HCT116 (cell line): ENCODE results near the gene MESD. TPM values are rescaled to one million over a fixed set of nuclear protein-coding genes. Genes with fewer than 3 reads are reported as not detected.

Source experiments
- ATAC-seq: fragments of 200-7000 bp; cut with Tn5 transposase; 2 replicates; pipeline ENCODE4 v1.9.1; 2020; ENCODE audit warnings: mild to moderate bottlenecking, moderate library complexity
- BruUV-seq: library from RNA; stranded (reverse); fragments of 400-500 nt; replicated peaks from 2 replicates; lab custom pipeline; 2021; lab: Mats Ljungman, UMichigan
- CTCF ChIA-PET: fragments of 300-600 bp; sonication (Branson Sonifier 250); formaldehyde crosslinking; loops from one replicate; lab custom pipeline; 2021; ENCODE audit warnings: antibody characterized with exemption; lab: Charles Lee
- POLR2A ChIA-PET: fragments of 300-600, 350-600 bp; sonication (Branson Sonifier 250); formaldehyde crosslinking; loops from one replicate; lab custom pipeline; 2021; ENCODE audit warnings: antibody characterized with exemption; lab: Charles Lee
- RAD21 ChIA-PET, 2 experiments: fragments of 300-600 bp; sonication (Branson Sonifier 250); formaldehyde crosslinking; loops; one replicate each; lab custom pipeline; 2023; ENCODE audit warnings: low total read pairs in 2 of 2; ENCODE audit not compliant: uncharacterized antibody in 2 of 2, unreplicated experiment in 2 of 2, low non-redundant PET in 1 of 2; lab: Charles Lee
- DNase-seq: peaks from one replicate; pipeline ENCODE4 v3.0.0-alpha.2; 2010; ENCODE audit warnings: low read depth, low spot score
- H2AFZ ChIP-seq: fragments of 200-600 bp; shearing (Covaris generic), sonication (generic); 2 replicates; pipeline ENCODE4 v1.6.1; 2017; ENCODE audit warnings: low read depth, mixed run types, mixed read lengths, antibody characterized with exemption, low read length; ENCODE audit not compliant: poor library complexity, severe bottlenecking
- H3K27ac ChIP-seq: 2 replicates; pipeline ENCODE4 v1.5.1; 2012; ENCODE audit warnings: low read depth, low read length
- H3K27me3 ChIP-seq: fragments of 200-600 bp; sonication (generic); 2 replicates; pipeline ENCODE4 v1.6.1; 2016; ENCODE audit warnings: mixed run types, low read length, mixed read lengths; ENCODE audit not compliant: insufficient read depth
- H3K36me3 ChIP-seq, 2 experiments: fragments of 200-500 bp in 1 of 2; fragments of 200-600 bp in 1 of 2; sonication (Bioruptor generic) in 1 of 2; sonication (generic) in 1 of 2; 2 replicates each; pipeline versions ENCODE4 v1.5.1 to v1.6.1; 2014 to 2016; ENCODE audit warnings: low read length in 2 of 2, inconsistent platforms in 1 of 2, mixed read lengths in 1 of 2, mixed run types in 1 of 2; ENCODE audit not compliant: insufficient read depth in 2 of 2, control insufficient read depth in 1 of 2
- H3K4me1 ChIP-seq, 2 experiments: fragments of 200-600 bp in 1 of 2; sonication (generic) in 1 of 2; 2 replicates each; pipeline versions ENCODE4 v1.5.1 to v1.6.1; 2012 to 2017; ENCODE audit warnings: low read length in 2 of 2, inconsistent platforms in 1 of 2, mild to moderate bottlenecking in 1 of 2, mixed read lengths in 1 of 2, mixed run types in 1 of 2, moderate library complexity in 1 of 2; ENCODE audit not compliant: insufficient read depth in 2 of 2, control insufficient read depth in 1 of 2
- H3K4me2 ChIP-seq: fragments of 200-600 bp; sonication (generic); 2 replicates; pipeline ENCODE4 v1.6.1; 2017; ENCODE audit warnings: mixed run types, low read length, mixed read lengths
- H3K4me3 ChIP-seq, 2 experiments: fragments of 200-600 bp in 1 of 2; sonication (generic) in 1 of 2; replicated peaks in 1 of 2; 2 replicates each; pipeline ENCODE4 v1.5.1; 2011 to 2016; ENCODE audit warnings: low read length in 2 of 2, control low read depth in 1 of 2, low read depth in 1 of 2, mild to moderate bottlenecking in 1 of 2, mixed read lengths in 1 of 2, mixed run types in 1 of 2
- H3K79me2 ChIP-seq: fragments of 200-600 bp; sonication (generic); 2 replicates; pipeline ENCODE4 v1.6.1; 2017; ENCODE audit warnings: mild to moderate bottlenecking, mixed run types, low read length, moderate library complexity, mixed read lengths; ENCODE audit not compliant: insufficient read depth
- H3K9ac ChIP-seq: fragments of 200-600 bp; sonication (generic); 2 replicates; pipeline ENCODE4 v1.6.1; 2016; ENCODE audit warnings: low read length, mixed read lengths
- H3K9me2 ChIP-seq: fragments of 200-600 bp; sonication (generic), shearing (Covaris generic); 2 replicates; pipeline ENCODE4 v1.6.1; 2017; ENCODE audit warnings: mixed run types, mild to moderate bottlenecking, moderate library complexity; ENCODE audit not compliant: insufficient read depth
- H3K9me3 ChIP-seq, 2 experiments: fragments of 200-500 bp in 1 of 2; fragments of 200-600 bp in 1 of 2; sonication (Bioruptor generic) in 1 of 2; sonication (generic) in 1 of 2; 2 replicates each; pipeline ENCODE4 v1.6.1; 2014 to 2017; ENCODE audit warnings: low read length in 2 of 2, mixed read lengths in 2 of 2, inconsistent platforms in 1 of 2, low read depth in 1 of 2, mild to moderate bottlenecking in 1 of 2, mixed run types in 1 of 2, moderate library complexity in 1 of 2; ENCODE audit not compliant: control insufficient read depth in 1 of 2, insufficient read depth in 1 of 2
- H4K20me1 ChIP-seq: fragments of 200-600 bp; sonication (generic), shearing (Covaris generic); 2 replicates; pipeline ENCODE4 v1.6.1; 2017; ENCODE audit warnings: mixed run types, mild to moderate bottlenecking, moderate library complexity; ENCODE audit not compliant: insufficient read depth
- CBX3 ChIP-seq: IDR thresholded peaks from 2 replicates; pipeline ENCODE4 v1.6.1; 2012; ENCODE audit warnings: low read depth
- ELF1 ChIP-seq: IDR thresholded peaks from 2 replicates; pipeline ENCODE4 v1.6.1; 2012; ENCODE audit warnings: low read depth, borderline replicate concordance
- POLR2A ChIP-seq: IDR thresholded peaks from 2 replicates; pipeline ENCODE4 v1.7.0; 2011; ENCODE audit warnings: borderline replicate concordance; ENCODE audit not compliant: insufficient read depth, insufficient read length; ENCODE audit errors: extremely low read depth
- POLR2AphosphoS5 ChIP-seq: IDR thresholded peaks from 2 replicates; pipeline ENCODE4 v1.6.1; 2011; ENCODE audit warnings: mild to moderate bottlenecking, low read depth, low read length, moderate library complexity
- REST ChIP-seq: IDR thresholded peaks from 2 replicates; pipeline ENCODE4 v1.6.1; 2012; ENCODE audit warnings: low read depth
- SIN3A ChIP-seq: IDR thresholded peaks from 2 replicates; pipeline ENCODE4 v1.6.1; 2012; ENCODE audit warnings: low read depth
- SP1 ChIP-seq: IDR thresholded peaks from 2 replicates; pipeline ENCODE4 v1.6.1; 2012; ENCODE audit warnings: low read depth
- SRF ChIP-seq: IDR thresholded peaks from 2 replicates; pipeline ENCODE4 v1.6.1; 2012; ENCODE audit warnings: low read depth
- TCF7L2 ChIP-seq: IDR thresholded peaks from 2 replicates; pipeline ENCODE4 v1.7.0; 2011; ENCODE audit warnings: borderline replicate concordance, inconsistent platforms; ENCODE audit not compliant: insufficient read depth, insufficient read length; ENCODE audit errors: extremely low read depth
- YY1 ChIP-seq: IDR thresholded peaks from 2 replicates; pipeline ENCODE4 v1.6.1; 2011; ENCODE audit warnings: low read length, low read depth, moderate library complexity, mild to moderate bottlenecking; ENCODE audit not compliant: insufficient replicate concordance; ENCODE audit errors: extremely low read depth
- ZFX ChIP-seq: fragments of 450-650 bp; IDR thresholded peaks from 2 replicates; pipeline ENCODE4 v1.6.1; 2017
- intact Hi-C: fragments of 100-400 bp; cut with micrococcal nuclease; formaldehyde crosslinking; loops from 2 replicates; pipeline ENCODE4 v1.10.0; 2022
- total RNA-seq: library from RNA; stranded (reverse); gene quantifications from one replicate; pipeline ENCODE4 v1.2.1, GENCODE V29; 2021; ENCODE audit not compliant: unreplicated experiment
- TF ChIP-seq, protein P1 (sequence below): IDR thresholded peaks from 2 replicates; pipeline ENCODE4 v1.6.1; 2011; ENCODE audit warnings: mild to moderate bottlenecking, low read length, moderate library complexity; ENCODE audit not compliant: insufficient replicate concordance; ENCODE audit errors: extremely low read depth

MESD gene
- total RNA-seq, 1 experiment from 2014 or later: 22.5 TPM

GRCh38 chr15:80978685-80979329 is 10.8 kb downstream of the MESD start:
- Histone ChIP-seq H3K4me1 (peaks cover 8 to 22% of the 10 kb centered on the region in 2 experiments; a peak in 2 of 4 replicates), H3K4me2 (no peak overlapping the region), H3K36me3 (peaks cover 23 to 24% of the 10 kb centered on the region in 2 experiments; a peak in 3 of 4 replicates), H3K79me2 (peaks cover 50% of the 10 kb centered on the region), H3K27me3 (no peaks in the 10 kb centered on the region), H3K9me3 (no peaks in the 10 kb centered on the region), H4K20me1 (no peaks in the 10 kb centered on the region), H3K9ac (no peak overlapping the region), H3K4me3 (no peak overlapping the region), H2AFZ (no peak overlapping the region)
- intact Hi-C loops: no loop called here
- CTCF ChIA-PET: interaction anchor here (0.8 to 2.3 kb wide), 3 partner anchors 9 to 287 kb away, joined by 3 to 18 read pairs (median 6); no protein-coding TSS in a partner anchor
- POLR2A ChIA-PET: no interaction called here
- RAD21 ChIA-PET: interaction anchor here in 1 of 2 experiments (0.6 kb wide), 1 partner anchor 129 kb away, joined by 3 read pairs; no protein-coding TSS in a partner anchor
- DNase-seq: no peak
- BruUV-seq: TSS peak; percentile 30
- TF ChIP-seq POLR2A (no peak), SRF (no peak), ZFX (no peak), SIN3A (no peak)
- TF ChIP-seq, all 23 proteins: peak for 0
- Histone ChIP-seq H3K9me2 (no peaks in the 10 kb centered on the region), H3K27ac (no peak overlapping the region)
- ATAC-seq: no peak

DNA sequence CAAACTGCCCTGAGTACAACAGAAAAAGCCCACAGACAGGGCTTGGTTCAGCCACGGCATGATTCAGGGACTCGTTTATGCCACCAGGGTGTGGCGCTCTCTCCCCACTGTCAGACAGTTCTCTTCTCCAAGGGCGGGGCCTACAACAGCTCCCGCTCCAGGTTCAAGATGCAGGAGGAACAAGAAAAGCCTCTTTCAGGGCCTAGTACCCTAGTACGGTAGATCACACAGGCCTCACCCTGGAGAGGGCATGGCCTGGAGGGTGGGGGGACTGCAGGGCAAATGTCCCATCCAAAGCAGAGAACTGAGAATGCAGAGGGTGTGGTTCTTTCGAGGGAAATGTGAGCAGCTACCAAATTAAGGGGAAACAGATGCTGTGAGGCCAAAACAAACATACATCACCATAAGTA is 12.0 kb downstream of the MESD start:
- ChIA-PET RAD21 (interaction anchor here (0.9 to 2.3 kb wide), 3 partner anchors 257 to 289 kb away, joined by 3 to 15 read pairs (median 11); no protein-coding TSS in a partner anchor), CTCF (interaction anchor here (0.7 to 4.9 kb wide), 11 partner anchors 9 to 291 kb away, joined by 3 to 88 read pairs (median 4); no protein-coding TSS in a partner anchor), POLR2A (no interaction called here)
- Histone ChIP-seq H3K9ac (no peak overlapping the region), H3K9me2 (no peaks in the 10 kb centered on the region), H3K27ac (no peak overlapping the region), H3K36me3 (peaks cover 23 to 24% of the 10 kb centered on the region in 2 experiments; a peak in 3 of 4 replicates), H3K9me3 (no peaks in the 10 kb centered on the region), H3K4me1 (peaks cover 8 to 22% of the 10 kb centered on the region in 2 experiments; a peak in 2 of 4 replicates), H3K27me3 (no peaks in the 10 kb centered on the region), H3K79me2 (peaks cover 39% of the 10 kb centered on the region), H3K4me2 (no peak overlapping the region), H4K20me1 (no peaks in the 10 kb centered on the region), H3K4me3 (no peak overlapping the region), H2AFZ (no peak overlapping the region)
- DNase-seq (no peak), ATAC-seq (peak; percentile 97)
- intact Hi-C loops: loop anchor here (1.0 kb wide), 2 partner anchors 129 to 289 kb away; no protein-coding TSS in a partner anchor
- no TSS peak for BruUV-seq
- no peak for TF ChIP-seq POLR2A
- no peak for TF ChIP-seq CBX3
- no peak for TF ChIP-seq REST
- TF ChIP-seq YY1: peak; percentile 22
- no peak for TF ChIP-seq ELF1
- TF ChIP-seq SRF: no peak
- TF ChIP-seq TCF7L2: no peak
- no peak for TF ChIP-seq SIN3A
- no peak for TF ChIP-seq POLR2AphosphoS5
- TF ChIP-seq, protein P1, sequence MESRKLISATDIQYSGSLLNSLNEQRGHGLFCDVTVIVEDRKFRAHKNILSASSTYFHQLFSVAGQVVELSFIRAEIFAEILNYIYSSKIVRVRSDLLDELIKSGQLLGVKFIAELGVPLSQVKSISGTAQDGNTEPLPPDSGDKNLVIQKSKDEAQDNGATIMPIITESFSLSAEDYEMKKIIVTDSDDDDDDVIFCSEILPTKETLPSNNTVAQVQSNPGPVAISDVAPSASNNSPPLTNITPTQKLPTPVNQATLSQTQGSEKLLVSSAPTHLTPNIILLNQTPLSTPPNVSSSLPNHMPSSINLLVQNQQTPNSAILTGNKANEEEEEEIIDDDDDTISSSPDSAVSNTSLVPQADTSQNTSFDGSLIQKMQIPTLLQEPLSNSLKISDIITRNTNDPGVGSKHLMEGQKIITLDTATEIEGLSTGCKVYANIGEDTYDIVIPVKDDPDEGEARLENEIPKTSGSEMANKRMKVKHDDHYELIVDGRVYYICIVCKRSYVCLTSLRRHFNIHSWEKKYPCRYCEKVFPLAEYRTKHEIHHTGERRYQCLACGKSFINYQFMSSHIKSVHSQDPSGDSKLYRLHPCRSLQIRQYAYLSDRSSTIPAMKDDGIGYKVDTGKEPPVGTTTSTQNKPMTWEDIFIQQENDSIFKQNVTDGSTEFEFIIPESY: no peak
- no peak for TF ChIP-seq SP1
